Measurements from ENCODE around the gene HSPA2. TPM values are rescaled to one million over a fixed set of nuclear protein-coding genes. Genes with fewer than 3 reads are reported as not detected.

HSPA2 gene
- total and polyA plus RNA-seq, 2 experiments from 2014 or later, result 28.9 to 31.4 TPM

DNA sequence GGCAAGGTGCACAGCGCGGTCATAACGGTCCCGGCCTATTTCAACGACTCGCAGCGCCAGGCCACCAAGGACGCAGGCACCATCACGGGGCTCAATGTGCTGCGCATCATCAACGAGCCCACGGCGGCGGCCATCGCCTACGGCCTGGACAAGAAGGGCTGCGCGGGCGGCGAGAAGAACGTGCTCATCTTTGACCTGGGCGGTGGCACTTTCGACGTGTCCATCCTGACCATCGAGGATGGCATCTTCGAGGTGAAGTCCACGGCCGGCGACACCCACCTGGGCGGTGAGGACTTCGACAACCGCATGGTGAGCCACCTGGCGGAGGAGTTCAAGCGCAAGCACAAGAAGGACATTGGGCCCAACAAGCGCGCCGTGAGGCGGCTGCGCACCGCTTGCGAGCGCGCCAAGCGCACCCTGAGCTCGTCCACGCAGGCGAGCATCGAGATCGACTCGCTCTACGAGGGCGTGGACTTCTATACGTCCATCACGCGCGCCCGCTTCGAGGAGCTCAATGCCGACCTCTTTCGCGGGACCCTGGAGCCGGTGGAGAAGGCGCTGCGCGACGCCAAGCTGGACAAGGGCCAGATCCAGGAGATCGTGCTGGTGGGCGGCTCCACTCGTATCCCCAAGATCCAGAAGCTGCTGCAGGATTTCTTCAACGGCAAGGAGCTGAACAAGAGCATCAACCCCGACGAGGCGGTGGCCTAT is 875 bp downstream of the HSPA2 start:
- peak; percentile 61 for DNase-seq
- H3K4me3 ChIP-seq, result peak overlapping the region; percentile 69
- in situ Hi-C loops (cut with MboI), result loop anchor here (10.0 kb wide), 1 partner anchor 93 kb away; no protein-coding TSS in a partner anchor

DNA sequence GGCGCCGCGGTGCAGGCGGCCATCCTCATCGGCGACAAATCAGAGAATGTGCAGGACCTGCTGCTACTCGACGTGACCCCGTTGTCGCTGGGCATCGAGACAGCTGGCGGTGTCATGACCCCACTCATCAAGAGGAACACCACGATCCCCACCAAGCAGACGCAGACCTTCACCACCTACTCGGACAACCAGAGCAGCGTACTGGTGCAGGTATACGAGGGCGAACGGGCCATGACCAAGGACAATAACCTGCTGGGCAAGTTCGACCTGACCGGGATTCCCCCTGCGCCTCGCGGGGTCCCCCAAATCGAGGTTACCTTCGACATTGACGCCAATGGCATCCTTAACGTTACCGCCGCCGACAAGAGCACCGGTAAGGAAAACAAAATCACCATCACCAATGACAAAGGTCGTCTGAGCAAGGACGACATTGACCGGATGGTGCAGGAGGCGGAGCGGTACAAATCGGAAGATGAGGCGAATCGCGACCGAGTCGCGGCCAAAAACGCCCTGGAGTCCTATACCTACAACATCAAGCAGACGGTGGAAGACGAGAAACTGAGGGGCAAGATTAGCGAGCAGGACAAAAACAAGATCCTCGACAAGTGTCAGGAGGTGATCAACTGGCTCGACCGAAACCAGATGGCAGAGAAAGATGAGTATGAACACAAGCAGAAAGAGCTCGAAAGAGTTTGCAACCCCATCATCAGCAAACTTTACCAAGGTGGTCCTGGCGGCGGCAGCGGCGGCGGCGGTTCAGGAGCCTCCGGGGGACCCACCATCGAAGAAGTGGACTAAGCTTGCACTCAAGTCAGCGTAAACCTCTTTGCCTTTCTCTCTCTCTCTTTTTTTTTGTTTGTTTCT is 1.7 kb downstream of the HSPA2 start:
- in situ Hi-C loops (cut with MboI), result loop anchor here (10.0 kb wide), 1 partner anchor 93 kb away; no protein-coding TSS in a partner anchor
- peak; percentile 18 for DNase-seq
- peaks cover 35% of the 10 kb centered on the region for H3F3A ChIP-seq (ENCODE audit: insufficient read depth)
- peaks cover 13% of the 10 kb centered on the region for H3K4me1 ChIP-seq (ENCODE audit: insufficient read depth)
- H3K4me2 ChIP-seq (ENCODE audit: unreplicated experiment), result peak overlapping the region; percentile 68
- TF ChIP-seq EZH2phosphoT487 (IDR thresholded peaks at IDR 0.05; ENCODE audit: insufficient read depth, low read depth) (no peak), EZH2 (IDR thresholded peaks at IDR 0.05; ENCODE audit: insufficient read depth, poor library complexity, severe bottlenecking) (no peak)
- no peaks in the 10 kb centered on the region for H3K27me3 ChIP-seq (replicated peaks; ENCODE audit: insufficient read depth)
- peak overlapping the region; percentile 69 for H3K4me3 ChIP-seq
- no peaks in the 10 kb centered on the region for H3K36me3 ChIP-seq (ENCODE audit: low read depth)
- H3K9me3 ChIP-seq (ENCODE audit: low read depth), result no peaks in the 10 kb centered on the region
- H4K20me1 ChIP-seq (ENCODE audit: insufficient read depth), result no peaks in the 10 kb centered on the region
- WGBS, 2 experiments (ENCODE audit: low coverage in 1 of 2, low lambda C conversion rate in 2 of 2, missing lambda C conversion rate in 2 of 2), result 9 to 14% methylated on average over 61 of the region's 61 CpGs
- H3K27ac ChIP-seq, result no peak overlapping the region
- H3K9me2 ChIP-seq (ENCODE audit: insufficient read depth), result no peaks in the 10 kb centered on the region
- peaks cover 5% of the 10 kb centered on the region; the same call in 1 of the 2 replicates for H3K79me2 ChIP-seq (ENCODE audit: insufficient read depth)
- peak overlapping the region; percentile 79 for H2AFZ ChIP-seq
- peak overlapping the region; percentile 46 for H3K9ac ChIP-seq

More for the DNA sequence above, 875 bp downstream of the HSPA2 start:
- no peaks in the 10 kb centered on the region for H3K9me3 ChIP-seq (ENCODE audit: low read depth)
- H3K27ac ChIP-seq, result no peak overlapping the region
- peaks cover 43% of the 10 kb centered on the region for H3F3A ChIP-seq (ENCODE audit: insufficient read depth)
- H3K4me2 ChIP-seq (ENCODE audit: unreplicated experiment), result peak overlapping the region; percentile 72
- no peaks in the 10 kb centered on the region for H3K27me3 ChIP-seq (replicated peaks; ENCODE audit: insufficient read depth)
- peaks cover 5% of the 10 kb centered on the region; the same call in 1 of the 2 replicates for H3K79me2 ChIP-seq (ENCODE audit: insufficient read depth)
- no peaks in the 10 kb centered on the region for H4K20me1 ChIP-seq (ENCODE audit: insufficient read depth)
- H2AFZ ChIP-seq, result peak overlapping the region; percentile 79
- no peaks in the 10 kb centered on the region for H3K9me2 ChIP-seq (ENCODE audit: insufficient read depth)
- no peak for TF ChIP-seq EZH2 (IDR thresholded peaks at IDR 0.05; ENCODE audit: insufficient read depth, poor library complexity, severe bottlenecking)
- no peak for TF ChIP-seq EZH2phosphoT487 (IDR thresholded peaks at IDR 0.05; ENCODE audit: insufficient read depth, low read depth)
- no peaks in the 10 kb centered on the region for H3K36me3 ChIP-seq (ENCODE audit: low read depth)
- H3K9ac ChIP-seq, result no peak overlapping the region
- WGBS, 2 experiments (ENCODE audit: low coverage in 1 of 2, low lambda C conversion rate in 2 of 2, missing lambda C conversion rate in 2 of 2), result 18 to 20% methylated on average over 72 to 73 of the region's 73 CpGs
- H3K4me1 ChIP-seq (ENCODE audit: insufficient read depth), result peaks cover 21% of the 10 kb centered on the region

DNA sequence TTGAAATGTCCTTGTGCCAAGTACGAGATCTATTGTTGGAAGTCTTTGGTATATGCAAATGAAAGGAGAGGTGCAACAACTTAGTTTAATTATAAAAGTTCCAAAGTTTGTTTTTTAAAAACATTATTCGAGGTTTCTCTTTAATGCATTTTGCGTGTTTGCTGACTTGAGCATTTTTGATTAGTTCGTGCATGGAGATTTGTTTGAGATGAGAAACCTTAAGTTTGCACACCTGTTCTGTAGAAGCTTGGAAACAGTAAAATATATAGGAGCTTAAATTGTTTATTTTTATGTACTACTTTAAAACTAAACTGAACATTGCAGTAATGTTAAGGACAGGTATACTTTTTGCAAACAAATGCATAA is 2.3 kb downstream of the HSPA2 start:
- peaks cover 29% of the 10 kb centered on the region for H3F3A ChIP-seq (ENCODE audit: insufficient read depth)
- no peak overlapping the region for H3K27ac ChIP-seq
- H3K79me2 ChIP-seq (ENCODE audit: insufficient read depth), result peaks cover 5% of the 10 kb centered on the region; the same call in 1 of the 2 replicates
- H3K4me2 ChIP-seq (ENCODE audit: unreplicated experiment), result peak overlapping the region; percentile 68
- H3K27me3 ChIP-seq (replicated peaks; ENCODE audit: insufficient read depth), result no peaks in the 10 kb centered on the region
- H4K20me1 ChIP-seq (ENCODE audit: insufficient read depth), result no peaks in the 10 kb centered on the region
- peak overlapping the region; percentile 69 for H3K4me3 ChIP-seq
- no peaks in the 10 kb centered on the region for H3K36me3 ChIP-seq (ENCODE audit: low read depth)
- 57 to 63% methylated on average over 4 of the region's 4 CpGs for WGBS, 2 experiments (ENCODE audit: low coverage in 1 of 2, low lambda C conversion rate in 2 of 2, missing lambda C conversion rate in 2 of 2)
- no peak for TF ChIP-seq EZH2phosphoT487 (IDR thresholded peaks at IDR 0.05; ENCODE audit: insufficient read depth, low read depth)
- TF ChIP-seq EZH2 (IDR thresholded peaks at IDR 0.05; ENCODE audit: insufficient read depth, poor library complexity, severe bottlenecking), result no peak
- H3K9me2 ChIP-seq (ENCODE audit: insufficient read depth), result no peaks in the 10 kb centered on the region
- DNase-seq, result no peak
- no peaks in the 10 kb centered on the region for H3K9me3 ChIP-seq (ENCODE audit: low read depth)
- peak overlapping the region; percentile 79 for H2AFZ ChIP-seq
- in situ Hi-C loops (cut with MboI), result loop anchor here (10.0 kb wide), 1 partner anchor 92 kb away; no protein-coding TSS in a partner anchor
- peak overlapping the region; percentile 46 for H3K9ac ChIP-seq
- H3K4me1 ChIP-seq (ENCODE audit: insufficient read depth), result peaks cover 10% of the 10 kb centered on the region

DNA sequence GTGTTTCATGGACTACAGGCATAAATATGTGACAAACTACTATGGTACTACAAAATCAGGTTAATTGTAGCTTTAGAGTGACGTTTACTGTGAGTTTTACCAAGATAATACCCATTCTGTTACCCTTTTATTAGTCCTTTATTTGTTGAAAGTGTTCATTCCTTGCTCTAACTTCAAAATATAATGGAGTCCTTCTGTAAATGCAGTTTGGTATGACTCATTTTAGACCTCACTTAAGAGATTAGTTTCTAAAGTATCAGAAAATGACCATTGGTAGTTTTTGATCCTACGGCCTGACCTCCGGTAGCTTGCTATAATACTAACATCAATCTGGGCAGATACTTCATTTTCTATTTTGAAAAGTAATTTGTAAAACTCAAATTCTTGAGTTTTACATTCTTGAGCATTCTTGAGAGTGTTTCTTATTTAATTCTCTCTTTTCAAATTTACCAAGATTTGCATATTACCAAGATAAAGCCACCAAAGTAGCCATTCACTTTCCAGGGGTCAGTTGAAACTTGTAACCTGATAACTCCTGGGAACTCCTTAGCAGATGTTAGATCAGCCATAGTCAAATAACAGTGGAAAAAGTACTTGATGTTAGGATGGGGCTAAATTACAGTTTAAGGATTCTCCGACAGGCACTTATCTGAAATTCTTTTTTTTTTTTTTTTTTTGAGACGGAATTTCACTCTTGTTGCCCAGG is 4.2 kb downstream of the HSPA2 start:
- Histone ChIP-seq H3K27me3 (replicated peaks; ENCODE audit: insufficient read depth) (no peaks in the 10 kb centered on the region), H3K9ac (no peak overlapping the region), H3F3A (ENCODE audit: insufficient read depth) (peaks cover 24% of the 10 kb centered on the region), H4K20me1 (ENCODE audit: insufficient read depth) (no peaks in the 10 kb centered on the region), H3K4me2 (ENCODE audit: unreplicated experiment) (no peak overlapping the region), H3K9me3 (ENCODE audit: low read depth) (no peaks in the 10 kb centered on the region), H3K36me3 (ENCODE audit: low read depth) (no peaks in the 10 kb centered on the region), H2AFZ (no peak overlapping the region), H3K4me1 (ENCODE audit: insufficient read depth) (peaks cover 16% of the 10 kb centered on the region), H3K27ac (no peak overlapping the region), H3K79me2 (ENCODE audit: insufficient read depth) (peaks cover 5% of the 10 kb centered on the region; the same call in 1 of the 2 replicates), H3K4me3 (no peak overlapping the region), H3K9me2 (ENCODE audit: insufficient read depth) (no peaks in the 10 kb centered on the region)
- no peak for TF ChIP-seq EZH2 (IDR thresholded peaks at IDR 0.05; ENCODE audit: insufficient read depth, poor library complexity, severe bottlenecking)
- no peak for DNase-seq
- in situ Hi-C loops (cut with MboI), result loop anchor here (10.0 kb wide), 1 partner anchor 90 kb away; no protein-coding TSS in a partner anchor
- WGBS, 2 experiments (ENCODE audit: low coverage in 1 of 2, low lambda C conversion rate in 2 of 2, missing lambda C conversion rate in 2 of 2), result 82 to 87% methylated on average over 5 of the region's 5 CpGs

Measured in GM23248 (cell line).